Panc1 (cell line): Measurements from ENCODE around the gene SLCO3A1. TPM values are rescaled to one million over a fixed set of nuclear protein-coding genes. Genes with fewer than 3 reads are reported as not detected.

ENCODE experiments used
- ATAC-seq: fragments of 200-7000 bp; cut with Tn5 transposase; 2 replicates; pipeline ENCODE4 v1.9.1; 2020; ENCODE audit warnings: mild to moderate bottlenecking, moderate library complexity
- BruUV-seq: library from RNA; stranded (reverse); fragments of 400-500 nt; replicated peaks from 2 replicates; lab custom pipeline; 2021; lab: Mats Ljungman, UMichigan
- CTCF ChIA-PET: fragments of 300-600 bp; sonication (Branson Sonifier 250); formaldehyde crosslinking; loops from one replicate; lab custom pipeline; 2022; ENCODE audit warnings: antibody characterized with exemption; lab: Charles Lee
- POLR2A ChIA-PET: fragments of 300-600 bp; sonication (Branson Sonifier 250); formaldehyde crosslinking; loops from one replicate; lab custom pipeline; 2022; ENCODE audit warnings: antibody characterized with exemption; lab: Charles Lee
- DNase-seq: peaks from one replicate; pipeline ENCODE4 v3.0.0-alpha.2; 2010; ENCODE audit warnings: low read depth, low spot score
- H3K27ac ChIP-seq: 2 replicates; pipeline ENCODE4 v1.5.1; 2011; ENCODE audit warnings: mild to moderate bottlenecking, low read length, inconsistent platforms
- H3K27me3 ChIP-seq: fragments of 200-500 bp; sonication (Bioruptor generic); 2 replicates; pipeline ENCODE4 v1.6.0; 2014; ENCODE audit warnings: low read length, inconsistent platforms; ENCODE audit not compliant: control insufficient read depth, insufficient read depth
- H3K36me3 ChIP-seq: fragments of 200-500 bp; sonication (Bioruptor generic); 2 replicates; pipeline ENCODE4 v1.5.1; 2014; ENCODE audit warnings: inconsistent platforms, mild to moderate bottlenecking, low read length, moderate library complexity; ENCODE audit not compliant: control insufficient read depth, insufficient read depth
- H3K4me1 ChIP-seq: 2 replicates; pipeline ENCODE4 v1.5.1; 2011; ENCODE audit warnings: inconsistent platforms, mild to moderate bottlenecking, low read length, moderate library complexity; ENCODE audit not compliant: control insufficient read depth, insufficient read depth
- H3K4me3 ChIP-seq, 2 experiments: 2 replicates each; pipeline ENCODE4 v1.5.1; 2011 to 2012; ENCODE audit warnings: low read depth in 2 of 2, low read length in 2 of 2, mild to moderate bottlenecking in 2 of 2, inconsistent platforms in 1 of 2, moderate library complexity in 1 of 2
- H3K9me3 ChIP-seq: fragments of 200-500 bp; sonication (Bioruptor generic); 2 replicates; pipeline ENCODE4 v1.5.1; 2014; ENCODE audit warnings: low read depth, mild to moderate bottlenecking, inconsistent platforms, low read length, moderate library complexity; ENCODE audit not compliant: control insufficient read depth, insufficient read depth
- CTCF ChIP-seq: fragments of 450-650 bp; IDR thresholded peaks from 2 replicates; pipeline ENCODE4 v1.5.1; 2017; ENCODE audit warnings: mild to moderate bottlenecking
- POLR2AphosphoS5 ChIP-seq: IDR thresholded peaks from 2 replicates; pipeline ENCODE4 v1.6.1; 2012; ENCODE audit warnings: mild to moderate bottlenecking, low read depth, low read length, moderate library complexity
- SIN3A ChIP-seq: IDR thresholded peaks from 2 replicates; pipeline ENCODE4 v1.6.1; 2012; ENCODE audit warnings: low read depth, mild to moderate bottlenecking, low read length, moderate library complexity, borderline replicate concordance; ENCODE audit not compliant: insufficient read depth
- TCF7L2 ChIP-seq: IDR thresholded peaks from 2 replicates; pipeline ENCODE4 v1.6.1; 2011; ENCODE audit warnings: mild to moderate bottlenecking, low read depth, low read length, inconsistent platforms
- in situ Hi-C: cut with HindIII; loops from 2 replicates; pipeline ENCODE4 v1.10.0; 2016; ENCODE audit warnings: low sequenced_read_pairs, low pct_unique_long_range_greater_than_20kb
- intact Hi-C: fragments of 100-400 bp; cut with micrococcal nuclease; formaldehyde crosslinking; loops from one replicate; pipeline ENCODE4 v1.10.0; 2022; ENCODE audit not compliant: unreplicated experiment
- total RNA-seq: library from RNA; stranded (reverse); gene quantifications from one replicate; pipeline ENCODE4 v1.2.1, GENCODE V29; 2021; ENCODE audit not compliant: unreplicated experiment
- TF ChIP-seq, protein P1 (sequence below), 2 experiments: IDR thresholded peaks; 2 replicates each; pipeline ENCODE4 v1.6.1; 2011 to 2012; ENCODE audit warnings: low read depth in 2 of 2, control low read depth in 1 of 2, low read length in 1 of 2, mild to moderate bottlenecking in 1 of 2, moderate library complexity in 1 of 2; ENCODE audit not compliant: insufficient read depth in 1 of 2

The SLCO3A1 gene
- total RNA-seq, 1 experiment from 2014 or later, result 20.6 TPM

- TF ChIP-seq TCF7L2 (no peak), CTCF (no peak), SIN3A (no peak), POLR2AphosphoS5 (no peak)
- TF ChIP-seq, protein P1, sequence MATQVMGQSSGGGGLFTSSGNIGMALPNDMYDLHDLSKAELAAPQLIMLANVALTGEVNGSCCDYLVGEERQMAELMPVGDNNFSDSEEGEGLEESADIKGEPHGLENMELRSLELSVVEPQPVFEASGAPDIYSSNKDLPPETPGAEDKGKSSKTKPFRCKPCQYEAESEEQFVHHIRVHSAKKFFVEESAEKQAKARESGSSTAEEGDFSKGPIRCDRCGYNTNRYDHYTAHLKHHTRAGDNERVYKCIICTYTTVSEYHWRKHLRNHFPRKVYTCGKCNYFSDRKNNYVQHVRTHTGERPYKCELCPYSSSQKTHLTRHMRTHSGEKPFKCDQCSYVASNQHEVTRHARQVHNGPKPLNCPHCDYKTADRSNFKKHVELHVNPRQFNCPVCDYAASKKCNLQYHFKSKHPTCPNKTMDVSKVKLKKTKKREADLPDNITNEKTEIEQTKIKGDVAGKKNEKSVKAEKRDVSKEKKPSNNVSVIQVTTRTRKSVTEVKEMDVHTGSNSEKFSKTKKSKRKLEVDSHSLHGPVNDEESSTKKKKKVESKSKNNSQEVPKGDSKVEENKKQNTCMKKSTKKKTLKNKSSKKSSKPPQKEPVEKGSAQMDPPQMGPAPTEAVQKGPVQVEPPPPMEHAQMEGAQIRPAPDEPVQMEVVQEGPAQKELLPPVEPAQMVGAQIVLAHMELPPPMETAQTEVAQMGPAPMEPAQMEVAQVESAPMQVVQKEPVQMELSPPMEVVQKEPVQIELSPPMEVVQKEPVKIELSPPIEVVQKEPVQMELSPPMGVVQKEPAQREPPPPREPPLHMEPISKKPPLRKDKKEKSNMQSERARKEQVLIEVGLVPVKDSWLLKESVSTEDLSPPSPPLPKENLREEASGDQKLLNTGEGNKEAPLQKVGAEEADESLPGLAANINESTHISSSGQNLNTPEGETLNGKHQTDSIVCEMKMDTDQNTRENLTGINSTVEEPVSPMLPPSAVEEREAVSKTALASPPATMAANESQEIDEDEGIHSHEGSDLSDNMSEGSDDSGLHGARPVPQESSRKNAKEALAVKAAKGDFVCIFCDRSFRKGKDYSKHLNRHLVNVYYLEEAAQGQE (IDR thresholded peaks at IDR 0.05; ENCODE audit: insufficient read depth in 1 of 2, low read depth in 2 of 2, low read length in 1 of 2), result no peak
- H3K27me3 ChIP-seq, result no peaks in the 10 kb centered on the region
- ChIA-PET POLR2A (no interaction called here), CTCF (no interaction called here)
- H3K4me3 ChIP-seq, result no peak overlapping the region
- no peak for ATAC-seq
- no peak for DNase-seq
- H3K9me3 ChIP-seq, result no peaks in the 10 kb centered on the region
- no peak overlapping the region for H3K27ac ChIP-seq
- in situ Hi-C loops (no loop called here), intact Hi-C loops (no loop called here)
- no TSS peak for BruUV-seq
- no peaks in the 10 kb centered on the region for H3K4me1 ChIP-seq
- H3K36me3 ChIP-seq, result no peaks in the 10 kb centered on the region
Measured at GRCh38 chr15:92116330-92116729, 262.8 kb downstream of the SLCO3A1 start.

DNA sequence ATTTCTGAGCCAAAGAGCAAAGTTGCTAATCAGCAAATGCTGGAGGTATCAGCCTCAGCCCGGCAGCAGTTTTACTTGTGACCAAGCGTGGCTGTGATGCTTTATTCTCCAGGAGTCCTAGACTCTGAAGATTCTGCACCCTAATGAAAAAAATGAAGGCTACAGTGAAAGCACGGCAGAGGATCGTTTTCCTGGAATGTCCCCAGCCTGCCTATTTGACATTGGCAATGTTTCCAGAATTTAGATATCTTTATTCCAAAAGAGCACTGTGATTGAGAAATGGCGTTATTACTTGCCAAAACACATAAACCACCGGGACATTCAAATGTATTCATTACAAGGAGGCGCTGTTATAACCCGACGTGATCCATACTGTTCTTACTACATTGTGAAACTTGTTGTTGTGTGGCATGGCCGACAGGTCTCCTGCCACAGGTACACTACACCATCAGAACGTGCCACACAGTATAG, 263.8 kb downstream of the SLCO3A1 start:
- POLR2A ChIA-PET, result no interaction called here
- in situ Hi-C loops, result no loop called here

More for the DNA sequence above, 263.8 kb downstream of the SLCO3A1 start:
- Histone ChIP-seq H3K27me3 (no peaks in the 10 kb centered on the region), H3K4me3 (no peak overlapping the region), H3K27ac (no peak overlapping the region), H3K9me3 (no peaks in the 10 kb centered on the region), H3K4me1 (no peaks in the 10 kb centered on the region), H3K36me3 (no peaks in the 10 kb centered on the region)
- intact Hi-C loops, result no loop called here
- no TSS peak for BruUV-seq
- CTCF ChIA-PET, result no interaction called here
- TF ChIP-seq, protein P1 (IDR thresholded peaks at IDR 0.05; ENCODE audit: insufficient read depth in 1 of 2, low read depth in 2 of 2, low read length in 1 of 2), result no peak
- TF ChIP-seq POLR2AphosphoS5, result no peak
- no peak for TF ChIP-seq SIN3A
- no peak for TF ChIP-seq TCF7L2
- TF ChIP-seq CTCF, result no peak
- ATAC-seq (no peak), DNase-seq (no peak)
